ENCODE measurements around the gene CBFA2T3. TPM values are rescaled to one million over a fixed set of nuclear protein-coding genes. Genes with fewer than 3 reads are reported as not detected.

Gene CBFA2T3
- total RNA-seq, 1 donor from 2014 or later = 8.6 TPM

DNA sequence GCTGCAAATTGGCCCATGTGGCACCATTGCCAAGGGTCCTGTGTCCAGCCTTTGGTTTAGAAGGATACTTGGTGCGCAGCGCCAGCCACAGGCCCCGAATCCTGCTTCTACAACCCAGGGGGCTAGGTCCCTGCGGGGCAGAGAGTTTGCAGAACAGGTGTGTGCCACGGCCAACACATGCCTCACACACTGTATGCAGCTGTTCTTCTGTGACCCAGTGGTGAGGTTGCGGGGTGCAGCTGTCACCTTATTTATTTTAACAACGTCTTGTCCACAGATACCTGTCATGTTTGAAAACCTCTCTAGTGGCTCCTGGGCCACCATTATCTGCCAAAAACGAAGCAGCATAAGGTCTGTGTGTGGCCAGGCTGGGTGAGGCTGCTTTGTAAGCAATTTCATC is 11.6 kb downstream of the CBFA2T3 start:
- no peaks in the 10 kb centered on the region for H3K9me3 ChIP-seq (replicated peaks)
- no peaks in the 10 kb centered on the region for H3K36me3 ChIP-seq
- intact Hi-C loops (cut with micrococcal nuclease) = no loop called here
- H3K27ac ChIP-seq (replicated peaks) = no peak overlapping the region
- peaks cover 72% of the 10 kb centered on the region for H3K27me3 ChIP-seq (ENCODE audit: low read depth)
- no peak overlapping the region for H3K4me3 ChIP-seq
- peaks cover 6% of the 10 kb centered on the region for H3K4me1 ChIP-seq
- DNase-seq = no peak
- TF ChIP-seq, protein P1, sequence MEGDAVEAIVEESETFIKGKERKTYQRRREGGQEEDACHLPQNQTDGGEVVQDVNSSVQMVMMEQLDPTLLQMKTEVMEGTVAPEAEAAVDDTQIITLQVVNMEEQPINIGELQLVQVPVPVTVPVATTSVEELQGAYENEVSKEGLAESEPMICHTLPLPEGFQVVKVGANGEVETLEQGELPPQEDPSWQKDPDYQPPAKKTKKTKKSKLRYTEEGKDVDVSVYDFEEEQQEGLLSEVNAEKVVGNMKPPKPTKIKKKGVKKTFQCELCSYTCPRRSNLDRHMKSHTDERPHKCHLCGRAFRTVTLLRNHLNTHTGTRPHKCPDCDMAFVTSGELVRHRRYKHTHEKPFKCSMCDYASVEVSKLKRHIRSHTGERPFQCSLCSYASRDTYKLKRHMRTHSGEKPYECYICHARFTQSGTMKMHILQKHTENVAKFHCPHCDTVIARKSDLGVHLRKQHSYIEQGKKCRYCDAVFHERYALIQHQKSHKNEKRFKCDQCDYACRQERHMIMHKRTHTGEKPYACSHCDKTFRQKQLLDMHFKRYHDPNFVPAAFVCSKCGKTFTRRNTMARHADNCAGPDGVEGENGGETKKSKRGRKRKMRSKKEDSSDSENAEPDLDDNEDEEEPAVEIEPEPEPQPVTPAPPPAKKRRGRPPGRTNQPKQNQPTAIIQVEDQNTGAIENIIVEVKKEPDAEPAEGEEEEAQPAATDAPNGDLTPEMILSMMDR (IDR thresholded peaks at IDR 0.05; ENCODE audit: borderline replicate concordance) = no peak

GRCh38 chr16:88964636-88965035 is 12.4 kb downstream of the CBFA2T3 start:
- no peak for DNase-seq
- no peak overlapping the region for H3K27ac ChIP-seq (replicated peaks)
- peaks cover 6% of the 10 kb centered on the region for H3K4me1 ChIP-seq
- TF ChIP-seq, protein P1 (IDR thresholded peaks at IDR 0.05; ENCODE audit: borderline replicate concordance) = no peak
- H3K4me3 ChIP-seq = no peak overlapping the region
- H3K36me3 ChIP-seq = no peaks in the 10 kb centered on the region
- H3K9me3 ChIP-seq (replicated peaks) = no peaks in the 10 kb centered on the region
- intact Hi-C loops (cut with micrococcal nuclease) = no loop called here
- peaks cover 72% of the 10 kb centered on the region for H3K27me3 ChIP-seq (ENCODE audit: low read depth)

DNA sequence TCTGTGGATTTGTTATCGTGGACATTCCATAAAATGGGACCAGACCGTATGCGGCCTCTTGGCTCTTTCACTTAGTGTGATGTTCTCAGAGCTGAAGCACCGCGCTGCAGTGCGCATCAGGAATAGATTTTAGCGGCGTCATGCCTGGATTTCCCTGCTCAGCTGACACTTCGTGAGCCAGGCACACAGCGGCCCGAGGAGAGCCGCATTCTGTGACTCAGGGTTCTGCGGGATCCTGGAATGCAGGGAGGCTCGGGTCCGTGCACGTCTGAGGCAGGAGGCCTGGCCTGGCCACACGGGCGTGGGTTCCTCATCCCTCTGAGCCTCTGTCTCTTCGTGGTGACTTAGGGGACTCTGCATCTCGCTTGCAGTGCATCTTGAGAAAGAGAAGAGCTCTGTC is 13.4 kb downstream of the CBFA2T3 start:
- Histone ChIP-seq H3K27me3 (ENCODE audit: low read depth) (peaks cover 72% of the 10 kb centered on the region), H3K4me1 (peaks cover 6% of the 10 kb centered on the region), H3K27ac (replicated peaks) (no peak overlapping the region), H3K9me3 (replicated peaks) (no peaks in the 10 kb centered on the region), H3K4me3 (no peak overlapping the region), H3K36me3 (no peaks in the 10 kb centered on the region)
- intact Hi-C loops (cut with micrococcal nuclease) = no loop called here
- no peak for DNase-seq
- TF ChIP-seq, protein P1 (IDR thresholded peaks at IDR 0.05; ENCODE audit: borderline replicate concordance) = no peak

DNA sequence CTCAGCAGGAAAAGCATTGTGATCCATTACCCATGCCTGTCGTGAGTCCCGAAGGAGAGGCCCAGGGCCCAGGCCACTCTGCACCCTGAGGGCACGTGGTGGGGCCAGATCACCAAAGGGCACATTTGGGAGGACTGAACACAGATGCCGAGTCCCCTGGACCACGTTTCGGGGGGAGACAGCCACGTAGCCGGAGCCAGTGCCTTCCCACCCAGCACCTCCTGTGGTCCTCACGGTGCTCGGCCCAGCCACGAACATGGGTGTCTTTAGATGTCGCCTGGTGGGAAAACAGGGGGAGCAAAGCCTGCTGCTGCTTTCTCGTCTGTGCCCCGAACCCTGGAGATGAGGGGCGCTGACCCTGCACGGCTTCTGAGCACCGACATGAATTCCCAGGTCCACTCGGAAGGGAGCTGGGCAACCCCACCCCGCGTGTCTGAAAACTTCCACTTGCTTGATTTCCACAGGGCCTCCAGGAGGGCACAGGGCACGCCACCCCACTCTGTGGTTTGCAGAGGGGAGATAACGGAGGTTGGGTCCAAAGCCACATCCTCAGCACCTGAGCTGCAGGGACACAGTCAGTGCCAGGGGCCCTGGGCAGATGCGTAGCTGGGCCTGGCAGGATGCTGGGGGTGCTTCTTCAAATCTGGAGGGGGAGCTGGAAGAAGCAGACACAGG is 14.4 kb downstream of the CBFA2T3 start:
- TF ChIP-seq, protein P1 (IDR thresholded peaks at IDR 0.05; ENCODE audit: borderline replicate concordance) = no peak
- Histone ChIP-seq H3K9me3 (replicated peaks) (no peaks in the 10 kb centered on the region), H3K27me3 (ENCODE audit: low read depth) (peaks cover 72% of the 10 kb centered on the region), H3K4me1 (no peaks in the 10 kb centered on the region), H3K4me3 (no peak overlapping the region), H3K36me3 (no peaks in the 10 kb centered on the region), H3K27ac (replicated peaks) (no peak overlapping the region)
- no peak for DNase-seq
- intact Hi-C loops (cut with micrococcal nuclease) = no loop called here

- no peak for DNase-seq
- Histone ChIP-seq H3K36me3 (no peaks in the 10 kb centered on the region), H3K4me1 (peaks cover 2% of the 10 kb centered on the region), H3K27ac (replicated peaks) (no peak overlapping the region), H3K27me3 (ENCODE audit: low read depth) (peaks cover 72% of the 10 kb centered on the region), H3K9me3 (replicated peaks) (no peaks in the 10 kb centered on the region), H3K4me3 (no peak overlapping the region)
- intact Hi-C loops (cut with micrococcal nuclease) = no loop called here
- TF ChIP-seq, protein P1 (IDR thresholded peaks at IDR 0.05; ENCODE audit: borderline replicate concordance) = no peak
Observed at GRCh38 chr16:88961011-88961410, 16.0 kb downstream of the CBFA2T3 start.
